Activated T-cell treated with anti-CD3 and anti-CD28 coated beads, Interleukin-2, amount 50 U/mL, for 72 hours (primary cell): Measurements from ENCODE around the gene TAOK2. TPM values are rescaled to one million over a fixed set of nuclear protein-coding genes. Genes with fewer than 3 reads are reported as not detected.

Experiments used
- ATAC-seq, 2 donors: fragments of 150-1000 bp; cut with Tn5 transposase; replicated peaks in 1 of 2; 2 replicates each; pipeline ENCODE4 v1.10.0; 2021; ENCODE audit warnings: moderate library complexity in 2 of 2, mild to moderate bottlenecking in 1 of 2
- DNase-seq, 2 donors: peaks; one replicate each; pipeline ENCODE4 v3.0.0; 2021 to 2022; ENCODE audit warnings: mixed read lengths in 1 of 2
- H3K27ac Mint-ChIP-seq: one replicate; pipeline ENCODE4 v1.8.0; 2022; ENCODE audit warnings: mild to moderate bottlenecking, moderate library complexity, mixed read lengths
- H3K27me3 Mint-ChIP-seq: one replicate; pipeline ENCODE4 v1.8.0; 2022; ENCODE audit warnings: low read depth, mixed read lengths
- H3K36me3 Mint-ChIP-seq, 2 donors: one replicate each; pipeline ENCODE4 v1.8.0; 2022; ENCODE audit warnings: mixed read lengths in 2 of 2, mild to moderate bottlenecking in 1 of 2; ENCODE audit not compliant: insufficient read depth in 2 of 2
- H3K4me1 Mint-ChIP-seq: one replicate; pipeline ENCODE4 v1.8.0; 2022; ENCODE audit warnings: low read depth, mixed read lengths
- H3K4me3 Mint-ChIP-seq, 2 donors: one replicate each; pipeline ENCODE4 v1.8.0; 2022; ENCODE audit warnings: mild to moderate bottlenecking in 2 of 2, mixed read lengths in 2 of 2, moderate library complexity in 2 of 2
- H3K9me3 Mint-ChIP-seq, 2 donors: one replicate each; pipeline ENCODE4 v1.8.0; 2022; ENCODE audit warnings: mixed read lengths in 2 of 2
- total RNA-seq, 2 donors: library from RNA; stranded (reverse); gene quantifications; one replicate each; pipeline ENCODE4 v1.2.3, GENCODE V29; 2022

Gene TAOK2
- total RNA-seq, 2 donors from 2014 or later: 31.1 to 35.0 TPM

- DNase-seq (peak; percentile 27 to 29), ATAC-seq (no peak)
- Mint-ChIP-seq H3K27ac (peak overlapping the region; percentile 85), H3K36me3 (peaks cover 10 to 17% of the 10 kb centered on the region in 2 donors), H3K27me3 (no peaks in the 10 kb centered on the region), H3K4me1 (peaks cover 31% of the 10 kb centered on the region), H3K9me3 (no peaks in the 10 kb centered on the region), H3K4me3 (peak overlapping the region; percentile 88 to 91)
Observed at GRCh38 chr16:29974291-29975133, 844 bp downstream of the TAOK2 start.

GRCh38 chr16:29975134-29975538 is 1.5 kb downstream of the TAOK2 start:
- ATAC-seq: no peak

GRCh38 chr16:29975811-29976511 is 2.3 kb downstream of the TAOK2 start:
- Mint-ChIP-seq H3K27ac (peak overlapping the region; percentile 67), H3K4me3 (peak overlapping the region; percentile 88 to 91), H3K36me3 (peaks cover 10 to 22% of the 10 kb centered on the region in 2 donors), H3K4me1 (peaks cover 31% of the 10 kb centered on the region), H3K9me3 (no peaks in the 10 kb centered on the region), H3K27me3 (no peaks in the 10 kb centered on the region)
- DNase-seq: no peak
- ATAC-seq: no peak

More at GRCh38 chr16:29975134-29975538, 1.5 kb downstream of the TAOK2 start:
- H3K27me3 Mint-ChIP-seq: no peaks in the 10 kb centered on the region
- peak overlapping the region; percentile 67 for H3K27ac Mint-ChIP-seq
- no peaks in the 10 kb centered on the region for H3K9me3 Mint-ChIP-seq
- peaks cover 10 to 18% of the 10 kb centered on the region in 2 donors for H3K36me3 Mint-ChIP-seq
- peaks cover 31% of the 10 kb centered on the region for H3K4me1 Mint-ChIP-seq
- H3K4me3 Mint-ChIP-seq: peak overlapping the region; percentile 88 to 91
- no peak for DNase-seq

GRCh38 chr16:29977063-29977825 is 3.6 kb downstream of the TAOK2 start:
- no peak overlapping the region for H3K4me3 Mint-ChIP-seq
- ATAC-seq (no peak), DNase-seq (no peak)
- H3K27me3 Mint-ChIP-seq: no peaks in the 10 kb centered on the region
- H3K9me3 Mint-ChIP-seq: no peaks in the 10 kb centered on the region
- peaks cover 31% of the 10 kb centered on the region for H3K4me1 Mint-ChIP-seq
- no peak overlapping the region for H3K27ac Mint-ChIP-seq
- peaks cover 10 to 19% of the 10 kb centered on the region in 2 donors for H3K36me3 Mint-ChIP-seq

GRCh38 chr16:29978081-29978480 is 4.4 kb downstream of the TAOK2 start:
- no peaks in the 10 kb centered on the region for H3K27me3 Mint-ChIP-seq
- H3K4me1 Mint-ChIP-seq: peaks cover 31% of the 10 kb centered on the region
- H3K27ac Mint-ChIP-seq: no peak overlapping the region
- DNase-seq: no peak
- H3K4me3 Mint-ChIP-seq: no peak overlapping the region
- H3K36me3 Mint-ChIP-seq: peaks cover 9 to 15% of the 10 kb centered on the region in 2 donors
- no peaks in the 10 kb centered on the region for H3K9me3 Mint-ChIP-seq
- ATAC-seq: no peak

GRCh38 chr16:29978564-29979270 is 5.0 kb downstream of the TAOK2 start:
- ATAC-seq (no peak), DNase-seq (no peak)
- Mint-ChIP-seq H3K36me3 (peaks cover 7 to 18% of the 10 kb centered on the region in 2 donors), H3K27me3 (no peaks in the 10 kb centered on the region), H3K9me3 (no peaks in the 10 kb centered on the region), H3K4me3 (no peak overlapping the region), H3K4me1 (peaks cover 27% of the 10 kb centered on the region), H3K27ac (no peak overlapping the region)

- Mint-ChIP-seq H3K4me1 (no peaks in the 10 kb centered on the region), H3K27ac (no peak overlapping the region), H3K36me3 (peaks cover 7 to 17% of the 10 kb centered on the region in 2 donors), H3K4me3 (no peak overlapping the region), H3K27me3 (no peaks in the 10 kb centered on the region), H3K9me3 (no peaks in the 10 kb centered on the region)
- DNase-seq (no peak), ATAC-seq (no peak)
Observed at GRCh38 chr16:29982560-29983419, 9.1 kb downstream of the TAOK2 start.

- DNase-seq (no peak), ATAC-seq (no peak)
- Mint-ChIP-seq H3K27ac (no peak overlapping the region), H3K4me1 (no peaks in the 10 kb centered on the region), H3K36me3 (peaks cover 6 to 16% of the 10 kb centered on the region in 2 donors), H3K27me3 (no peaks in the 10 kb centered on the region), H3K4me3 (no peak overlapping the region), H3K9me3 (no peaks in the 10 kb centered on the region)
Observed at GRCh38 chr16:29983420-29984136, 9.9 kb downstream of the TAOK2 start.

- no peaks in the 10 kb centered on the region for H3K9me3 Mint-ChIP-seq
- no peak overlapping the region for H3K4me3 Mint-ChIP-seq
- H3K4me1 Mint-ChIP-seq: no peaks in the 10 kb centered on the region
- peaks cover 3 to 16% of the 10 kb centered on the region in 2 donors for H3K36me3 Mint-ChIP-seq
- H3K27me3 Mint-ChIP-seq: no peaks in the 10 kb centered on the region
- ATAC-seq (no peak), DNase-seq (no peak)
- H3K27ac Mint-ChIP-seq: no peak overlapping the region
Observed at GRCh38 chr16:29984137-29984763, 10.6 kb downstream of the TAOK2 start.

GRCh38 chr16:29984764-29985147 is 11.1 kb downstream of the TAOK2 start:
- H3K27ac Mint-ChIP-seq: no peak overlapping the region
- no peaks in the 10 kb centered on the region for H3K27me3 Mint-ChIP-seq
- no peaks in the 10 kb centered on the region for H3K4me1 Mint-ChIP-seq
- DNase-seq (no peak), ATAC-seq (no peak)
- no peak overlapping the region for H3K4me3 Mint-ChIP-seq
- H3K9me3 Mint-ChIP-seq: no peaks in the 10 kb centered on the region
- H3K36me3 Mint-ChIP-seq: peaks cover 3 to 12% of the 10 kb centered on the region in 2 donors

- Mint-ChIP-seq H3K4me3 (no peak overlapping the region), H3K27me3 (no peaks in the 10 kb centered on the region), H3K36me3 (peaks cover 3 to 9% of the 10 kb centered on the region in 2 donors), H3K4me1 (no peaks in the 10 kb centered on the region), H3K27ac (no peak overlapping the region), H3K9me3 (no peaks in the 10 kb centered on the region)
- DNase-seq: no peak
- no peak for ATAC-seq
Observed at GRCh38 chr16:29985271-29985811, 11.7 kb downstream of the TAOK2 start.
